ENCODE results near the gene SEMA7A. TPM values are rescaled to one million over a fixed set of nuclear protein-coding genes. Genes with fewer than 3 reads are reported as not detected.

Gene SEMA7A
- total RNA-seq, 2 donors from 2014 or later: 8.1 to 8.2 TPM

DNA sequence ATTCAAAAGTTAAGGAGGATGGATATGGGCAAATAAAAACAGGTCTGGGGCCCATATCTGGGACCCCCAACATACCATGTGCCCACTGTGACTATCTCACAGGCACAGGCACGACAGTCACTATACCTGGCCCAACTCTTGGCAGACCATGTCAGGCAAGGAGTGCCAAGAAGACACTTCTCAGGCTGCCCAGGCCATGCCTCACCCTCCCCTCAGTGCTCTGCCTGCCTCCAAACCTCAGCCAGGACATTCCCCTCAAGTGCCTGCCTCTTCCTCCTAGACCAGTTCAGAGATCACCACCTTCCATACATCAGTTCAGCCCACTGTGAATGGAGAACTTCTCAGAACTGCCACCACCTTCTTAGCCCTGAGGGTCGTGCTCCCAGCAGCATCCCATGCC is 4.4 kb upstream of the SEMA7A start:
- H3K4me1 Mint-ChIP-seq: peaks cover 39% of the 10 kb centered on the region
- Histone ChIP-seq H3K9ac (ENCODE audit: extremely low read depth, low read length, poor library complexity, severe bottlenecking) (no peak overlapping the region), H3K4me3 (ENCODE audit: low read length) (no peak overlapping the region), H3K36me3 (ENCODE audit: control insufficient read depth, insufficient read depth, low read length) (no peaks in the 10 kb centered on the region), H3K9me3 (ENCODE audit: control insufficient read depth, low read length) (no peaks in the 10 kb centered on the region), H3K27me3 (ENCODE audit: control insufficient read depth, insufficient read depth, low read length, poor library complexity, severe bottlenecking) (no peaks in the 10 kb centered on the region), H3K27ac (ENCODE audit: low read depth, low read length) (no peak overlapping the region), H3K4me1 (ENCODE audit: control insufficient read depth, insufficient read depth, low read length) (peaks cover 17% of the 10 kb centered on the region)
- TF ChIP-seq, protein P1, sequence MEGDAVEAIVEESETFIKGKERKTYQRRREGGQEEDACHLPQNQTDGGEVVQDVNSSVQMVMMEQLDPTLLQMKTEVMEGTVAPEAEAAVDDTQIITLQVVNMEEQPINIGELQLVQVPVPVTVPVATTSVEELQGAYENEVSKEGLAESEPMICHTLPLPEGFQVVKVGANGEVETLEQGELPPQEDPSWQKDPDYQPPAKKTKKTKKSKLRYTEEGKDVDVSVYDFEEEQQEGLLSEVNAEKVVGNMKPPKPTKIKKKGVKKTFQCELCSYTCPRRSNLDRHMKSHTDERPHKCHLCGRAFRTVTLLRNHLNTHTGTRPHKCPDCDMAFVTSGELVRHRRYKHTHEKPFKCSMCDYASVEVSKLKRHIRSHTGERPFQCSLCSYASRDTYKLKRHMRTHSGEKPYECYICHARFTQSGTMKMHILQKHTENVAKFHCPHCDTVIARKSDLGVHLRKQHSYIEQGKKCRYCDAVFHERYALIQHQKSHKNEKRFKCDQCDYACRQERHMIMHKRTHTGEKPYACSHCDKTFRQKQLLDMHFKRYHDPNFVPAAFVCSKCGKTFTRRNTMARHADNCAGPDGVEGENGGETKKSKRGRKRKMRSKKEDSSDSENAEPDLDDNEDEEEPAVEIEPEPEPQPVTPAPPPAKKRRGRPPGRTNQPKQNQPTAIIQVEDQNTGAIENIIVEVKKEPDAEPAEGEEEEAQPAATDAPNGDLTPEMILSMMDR (conservative IDR thresholded peaks at IDR 0.05): no peak
- DNase-seq: no peak
- no peak overlapping the region for H3K27ac Mint-ChIP-seq
- H3K36me3 Mint-ChIP-seq (ENCODE audit: low read depth): no peaks in the 10 kb centered on the region
- no peaks in the 10 kb centered on the region for H3K9me3 Mint-ChIP-seq
- no peak overlapping the region for H3K4me3 Mint-ChIP-seq
- H3K27me3 Mint-ChIP-seq (ENCODE audit: insufficient read depth): peaks cover 20% of the 10 kb centered on the region
- WGBS, 2 experiments (ENCODE audit: insufficient coverage in 1 of 2, insufficient read length in 1 of 2): 83 to 100% methylated on average over 1 to 2 of the region's 2 CpGs

DNA sequence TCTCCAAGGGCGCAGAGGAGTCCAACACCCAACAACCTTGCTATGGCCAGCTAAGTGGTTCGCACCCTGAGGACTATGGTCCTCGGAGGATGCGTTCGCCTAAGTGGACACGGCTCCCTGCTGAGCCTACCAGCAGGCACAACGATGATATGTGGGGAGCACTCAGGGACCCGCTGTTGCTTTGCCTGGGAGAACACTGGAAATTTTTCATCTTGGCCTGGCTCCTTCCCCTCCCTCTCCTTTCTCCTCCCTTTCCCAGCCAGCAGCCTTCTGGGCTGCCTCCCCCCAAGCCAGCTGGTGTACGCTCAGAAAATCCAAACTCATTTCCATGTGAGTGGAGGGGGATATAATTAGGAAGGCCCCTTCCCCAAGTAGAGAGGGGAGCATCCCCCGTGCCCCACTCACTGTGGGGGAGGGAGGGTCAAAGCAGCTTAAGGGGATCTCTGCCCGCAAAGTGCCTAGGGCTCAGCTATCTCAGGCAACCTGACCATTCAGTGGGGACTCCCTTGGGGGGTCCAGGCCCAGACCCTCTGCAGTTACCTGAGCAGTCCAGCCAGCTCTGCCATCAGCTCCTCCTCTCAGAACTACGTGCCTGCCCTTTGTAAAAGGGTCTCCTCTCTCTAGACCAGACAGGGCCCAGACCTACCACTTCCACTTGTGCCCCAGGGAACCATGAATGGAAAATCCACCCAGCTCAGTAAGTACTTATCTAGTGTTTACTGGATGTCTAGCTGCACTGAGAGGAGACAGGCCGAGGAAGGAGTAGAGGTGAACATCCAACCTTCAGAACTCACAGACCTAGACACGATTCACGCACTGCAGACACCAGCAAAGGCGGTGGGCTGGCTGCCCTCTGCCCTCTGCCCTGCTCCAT is 742 bp upstream of the SEMA7A start:
- Mint-ChIP-seq H3K27ac (no peak overlapping the region), H3K4me1 (peaks cover 22% of the 10 kb centered on the region), H3K36me3 (ENCODE audit: low read depth) (no peaks in the 10 kb centered on the region), H3K9me3 (no peaks in the 10 kb centered on the region), H3K4me3 (peak overlapping the region; percentile 55), H3K27me3 (ENCODE audit: insufficient read depth) (peaks cover 35% of the 10 kb centered on the region)
- no peak overlapping the region for H3K9ac ChIP-seq (ENCODE audit: extremely low read depth, low read length, poor library complexity, severe bottlenecking)
- H3K9me3 ChIP-seq (ENCODE audit: control insufficient read depth, low read length): no peaks in the 10 kb centered on the region
- DNase-seq: no peak
- H3K27ac ChIP-seq (ENCODE audit: low read depth, low read length): peak overlapping the region; percentile 59
- H3K4me1 ChIP-seq (ENCODE audit: control insufficient read depth, insufficient read depth, low read length): peaks cover 9% of the 10 kb centered on the region
- TF ChIP-seq, protein P1 (conservative IDR thresholded peaks at IDR 0.05): no peak
- 60 to 67% methylated on average over 12 to 16 of the region's 16 CpGs for WGBS, 2 experiments (ENCODE audit: insufficient coverage in 1 of 2, insufficient read length in 1 of 2)
- peaks cover 8% of the 10 kb centered on the region for H3K27me3 ChIP-seq (ENCODE audit: control insufficient read depth, insufficient read depth, low read length, poor library complexity, severe bottlenecking)
- H3K4me3 ChIP-seq (ENCODE audit: low read length): peak overlapping the region; percentile 79
- H3K36me3 ChIP-seq (ENCODE audit: control insufficient read depth, insufficient read depth, low read length): no peaks in the 10 kb centered on the region

DNA sequence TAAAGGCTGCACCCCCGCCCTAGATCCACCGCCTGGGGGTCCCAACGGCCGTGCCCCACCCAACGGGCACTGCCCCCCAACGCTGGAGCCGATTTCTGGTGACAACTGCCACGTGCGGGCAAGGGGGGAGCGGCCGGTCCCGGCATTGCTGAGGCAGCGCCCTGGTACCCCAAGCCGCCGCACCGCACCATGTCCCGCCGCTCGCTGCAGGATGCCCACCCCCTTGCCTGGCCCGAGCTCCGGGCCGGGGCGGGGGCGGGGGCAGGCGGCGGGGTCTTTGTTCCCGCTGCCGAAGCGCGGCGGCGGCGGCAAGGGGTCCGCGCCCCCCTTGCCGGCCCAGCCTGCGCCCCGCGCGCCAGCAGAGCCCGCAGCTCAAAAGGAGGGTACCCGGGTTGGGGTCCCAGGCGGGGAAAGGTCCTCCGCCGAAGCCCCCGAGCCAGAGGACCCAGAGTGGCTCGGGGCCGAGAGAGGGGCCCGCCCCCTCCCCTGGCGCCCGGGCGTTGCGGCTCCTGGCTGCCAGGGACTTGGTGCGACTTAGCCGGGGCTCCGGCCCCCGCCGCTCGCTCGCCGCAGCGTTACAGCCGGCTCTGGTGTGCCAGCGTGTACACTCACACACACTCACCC is 678 bp downstream of the SEMA7A start:
- no peaks in the 10 kb centered on the region for H3K9me3 Mint-ChIP-seq
- no peaks in the 10 kb centered on the region for H3K36me3 ChIP-seq (ENCODE audit: control insufficient read depth, insufficient read depth, low read length)
- no peaks in the 10 kb centered on the region for H3K9me3 ChIP-seq (ENCODE audit: control insufficient read depth, low read length)
- H3K4me1 Mint-ChIP-seq: peaks cover 18% of the 10 kb centered on the region
- H3K4me3 ChIP-seq (ENCODE audit: low read length): peak overlapping the region; percentile 82
- WGBS, 2 experiments (ENCODE audit: insufficient coverage in 1 of 2, insufficient read length in 1 of 2): 0 to 2% methylated on average over 10 to 64 of the region's 64 CpGs
- no peak overlapping the region for H3K27ac Mint-ChIP-seq
- H3K4me1 ChIP-seq (ENCODE audit: control insufficient read depth, insufficient read depth, low read length): peaks cover 9% of the 10 kb centered on the region
- H3K27me3 ChIP-seq (ENCODE audit: control insufficient read depth, insufficient read depth, low read length, poor library complexity, severe bottlenecking): peaks cover 8% of the 10 kb centered on the region
- H3K9ac ChIP-seq (ENCODE audit: extremely low read depth, low read length, poor library complexity, severe bottlenecking): peak overlapping the region; percentile 53
- H3K36me3 Mint-ChIP-seq (ENCODE audit: low read depth): no peaks in the 10 kb centered on the region
- TF ChIP-seq, protein P1 (conservative IDR thresholded peaks at IDR 0.05): no peak
- no peak for DNase-seq
- peak overlapping the region; percentile 55 for H3K4me3 Mint-ChIP-seq
- H3K27me3 Mint-ChIP-seq (ENCODE audit: insufficient read depth): peaks cover 35% of the 10 kb centered on the region
- peak overlapping the region; percentile 56 for H3K27ac ChIP-seq (ENCODE audit: low read depth, low read length)

All from endodermal cell (in vitro differentiated cells).